Measurements from ENCODE around the gene AGBL4.

DNA sequence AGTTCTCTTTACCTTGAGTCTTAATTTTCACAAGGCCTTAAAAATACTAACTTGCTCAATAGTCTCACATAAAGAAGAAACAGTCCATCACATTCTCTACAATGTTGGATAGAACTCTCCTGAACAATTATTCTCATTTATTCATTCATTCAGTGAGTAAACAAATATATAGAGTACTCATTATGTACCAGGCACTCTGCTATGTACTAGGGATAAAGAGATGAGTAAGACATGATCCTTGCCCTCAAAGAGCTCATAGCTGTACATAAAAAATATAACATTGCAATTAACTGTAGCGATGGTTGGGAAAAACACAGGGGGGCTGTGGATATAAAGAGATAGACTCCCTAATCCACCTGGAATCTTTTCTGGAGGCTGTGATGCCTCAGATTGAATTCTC is 660.1 kb downstream of the AGBL4 start:
- TF ChIP-seq, protein P1, sequence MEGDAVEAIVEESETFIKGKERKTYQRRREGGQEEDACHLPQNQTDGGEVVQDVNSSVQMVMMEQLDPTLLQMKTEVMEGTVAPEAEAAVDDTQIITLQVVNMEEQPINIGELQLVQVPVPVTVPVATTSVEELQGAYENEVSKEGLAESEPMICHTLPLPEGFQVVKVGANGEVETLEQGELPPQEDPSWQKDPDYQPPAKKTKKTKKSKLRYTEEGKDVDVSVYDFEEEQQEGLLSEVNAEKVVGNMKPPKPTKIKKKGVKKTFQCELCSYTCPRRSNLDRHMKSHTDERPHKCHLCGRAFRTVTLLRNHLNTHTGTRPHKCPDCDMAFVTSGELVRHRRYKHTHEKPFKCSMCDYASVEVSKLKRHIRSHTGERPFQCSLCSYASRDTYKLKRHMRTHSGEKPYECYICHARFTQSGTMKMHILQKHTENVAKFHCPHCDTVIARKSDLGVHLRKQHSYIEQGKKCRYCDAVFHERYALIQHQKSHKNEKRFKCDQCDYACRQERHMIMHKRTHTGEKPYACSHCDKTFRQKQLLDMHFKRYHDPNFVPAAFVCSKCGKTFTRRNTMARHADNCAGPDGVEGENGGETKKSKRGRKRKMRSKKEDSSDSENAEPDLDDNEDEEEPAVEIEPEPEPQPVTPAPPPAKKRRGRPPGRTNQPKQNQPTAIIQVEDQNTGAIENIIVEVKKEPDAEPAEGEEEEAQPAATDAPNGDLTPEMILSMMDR (IDR thresholded peaks at IDR 0.05), result no peak
- no peak for TF ChIP-seq POLR2A (IDR thresholded peaks at IDR 0.05)
